Neural crest cell (in vitro differentiated cells): Measurements from ENCODE around the gene ZNF24. TPM values are rescaled to one million over a fixed set of nuclear protein-coding genes. Genes with fewer than 3 reads are reported as not detected.

Experiments
- DNase-seq: peaks from one replicate; pipeline ENCODE4 v3.0.0; 2021; ENCODE audit warnings: low read depth, mixed read lengths, low spot score
- H3K27ac Mint-ChIP-seq: one replicate; pipeline ENCODE4 v1.8.0; 2021; ENCODE audit warnings: mild to moderate bottlenecking, mixed read lengths; ENCODE audit not compliant: unreplicated experiment
- H3K27me3 Mint-ChIP-seq: 2 replicates; pipeline ENCODE4 v1.8.0; 2021; ENCODE audit warnings: low read depth, mild to moderate bottlenecking, mixed read lengths
- H3K36me3 Mint-ChIP-seq: 2 replicates; pipeline ENCODE4 v1.8.0; 2021; ENCODE audit warnings: low read depth, mild to moderate bottlenecking, mixed read lengths
- H3K4me1 Mint-ChIP-seq: 2 replicates; pipeline ENCODE4 v1.8.0; 2021; ENCODE audit warnings: mixed read lengths
- H3K4me3 Mint-ChIP-seq: one replicate; pipeline ENCODE4 v1.8.0; 2021; ENCODE audit warnings: mild to moderate bottlenecking, mixed read lengths
- H3K9me3 Mint-ChIP-seq: 2 replicates; pipeline ENCODE4 v1.8.0; 2021; ENCODE audit warnings: mixed read lengths
- CTCF ChIP-seq: fragments of 200-600 bp; sonication (generic); conservative IDR thresholded peaks from 2 replicates; pipeline ENCODE4 v1.5.0; 2021; ENCODE audit warnings: antibody characterized with exemption, mild to moderate bottlenecking
- total RNA-seq: library from RNA; stranded (reverse); gene quantifications from 2 replicates; pipeline ENCODE4 v1.2.1, GENCODE V29; 2021

Gene ZNF24
- total RNA-seq, 1 donor from 2014 or later, result 89.3 TPM

GRCh38 chr18:35344736-35345459 lies 678 bp upstream of the ZNF24 start:
- Mint-ChIP-seq H3K36me3 (no peaks in the 10 kb centered on the region), H3K27ac (peak overlapping the region; percentile 99), H3K4me3 (peak overlapping the region; percentile 100), H3K4me1 (peaks cover 36% of the 10 kb centered on the region), H3K9me3 (no peaks in the 10 kb centered on the region), H3K27me3 (no peaks in the 10 kb centered on the region)
- no peak for DNase-seq
- TF ChIP-seq CTCF, result no peak

- peak overlapping the region; percentile 99 for H3K27ac Mint-ChIP-seq
- no peak for TF ChIP-seq CTCF
- no peak for DNase-seq
- no peaks in the 10 kb centered on the region for H3K27me3 Mint-ChIP-seq
- H3K4me1 Mint-ChIP-seq, result peaks cover 36% of the 10 kb centered on the region
- no peaks in the 10 kb centered on the region for H3K9me3 Mint-ChIP-seq
- H3K36me3 Mint-ChIP-seq, result peaks cover 9% of the 10 kb centered on the region
- peak overlapping the region; percentile 100 for H3K4me3 Mint-ChIP-seq
Measured at GRCh38 chr18:35343488-35343935, 708 bp downstream of the ZNF24 start.

GRCh38 chr18:35337286-35337685 lies 6.9 kb downstream of the ZNF24 start:
- no peaks in the 10 kb centered on the region for H3K27me3 Mint-ChIP-seq

GRCh38 chr18:35335866-35336265 lies 8.4 kb downstream of the ZNF24 start:
- no peak for TF ChIP-seq CTCF
- H3K27ac Mint-ChIP-seq, result no peak overlapping the region
- no peak overlapping the region for H3K4me3 Mint-ChIP-seq
- no peaks in the 10 kb centered on the region for H3K27me3 Mint-ChIP-seq
- no peaks in the 10 kb centered on the region for H3K4me1 Mint-ChIP-seq
- H3K36me3 Mint-ChIP-seq, result peaks cover 43% of the 10 kb centered on the region
- no peaks in the 10 kb centered on the region for H3K9me3 Mint-ChIP-seq
- DNase-seq, result no peak

More at GRCh38 chr18:35337286-35337685, 6.9 kb downstream of the ZNF24 start:
- Mint-ChIP-seq H3K27ac (no peak overlapping the region), H3K4me3 (no peak overlapping the region), H3K36me3 (peaks cover 43% of the 10 kb centered on the region), H3K4me1 (peaks cover 2% of the 10 kb centered on the region), H3K9me3 (no peaks in the 10 kb centered on the region)
- no peak for DNase-seq
- no peak for TF ChIP-seq CTCF

GRCh38 chr18:35334821-35335220 lies 9.4 kb downstream of the ZNF24 start:
- no peaks in the 10 kb centered on the region for H3K9me3 Mint-ChIP-seq
- peaks cover 43% of the 10 kb centered on the region for H3K36me3 Mint-ChIP-seq
- no peak overlapping the region for H3K4me3 Mint-ChIP-seq
- DNase-seq, result no peak
- H3K27me3 Mint-ChIP-seq, result no peaks in the 10 kb centered on the region
- H3K27ac Mint-ChIP-seq, result no peak overlapping the region
- no peak for TF ChIP-seq CTCF
- no peaks in the 10 kb centered on the region for H3K4me1 Mint-ChIP-seq
